ENCODE data around the gene MARCKS. TPM values are rescaled to one million over a fixed set of nuclear protein-coding genes. Genes with fewer than 3 reads are reported as not detected.

Gene MARCKS
- total RNA-seq, 3 donors from 2014 or later = 2.6 to 8.4 (median 3.1) TPM

Other genes starting within 250 kb of the MARCKS start
- 100 to 1,000 TPM; 144 to 160 (median 160) TPM for gene HDAC2, start 113.8 kb downstream of the MARCKS start, total RNA-seq

Data from activated T-cell treated with anti-CD3 and anti-CD28 coated beads, Interleukin-2, amount 50 U/mL, for 4 hours (primary cell).